ENCODE data around the gene SLC13A3.

SLC13A3 gene

GRCh38 chr20:46651091-46651962 lies at the start of gene SLC13A3:
SLC13A3 (minus strand) TSS chr20:46651459; CDS start chr20:46651421, 38 bp downstream.
- no peak for DNase-seq

- DNase-seq = no peak
Observed at GRCh38 chr20:46701057-46701456, 49.8 kb upstream of the SLC13A3 start.

GRCh38 chr20:46700481-46700880 lies 49.2 kb upstream of the SLC13A3 start:
- DNase-seq = no peak

- no peak for DNase-seq
Observed at GRCh38 chr20:46699651-46700359, 48.5 kb upstream of the SLC13A3 start.

GRCh38 chr20:46698788-46699187 lies 47.5 kb upstream of the SLC13A3 start:
- no peak for DNase-seq

- no peak for DNase-seq
Observed at GRCh38 chr20:46696791-46697279, 45.6 kb upstream of the SLC13A3 start.

GRCh38 chr20:46695892-46696291 lies 44.6 kb upstream of the SLC13A3 start:
- DNase-seq = no peak

- no peak for DNase-seq
Observed at GRCh38 chr20:46694484-46694883, 43.2 kb upstream of the SLC13A3 start.

- DNase-seq = no peak
Observed at GRCh38 chr20:46691196-46691595, 39.9 kb upstream of the SLC13A3 start.

GRCh38 chr20:46690219-46691106 lies 39.2 kb upstream of the SLC13A3 start:
- no peak for DNase-seq

GRCh38 chr20:46689754-46690085 lies 38.5 kb upstream of the SLC13A3 start:
- DNase-seq = no peak

- DNase-seq = peak; percentile 97
Observed at GRCh38 chr20:46689082-46689753, 38.0 kb upstream of the SLC13A3 start, which contains the start of gene TP53RK. TP53RK (minus strand) TSS chr20:46689444; CDS start chr20:46689414, 30 bp downstream.

- no peak for DNase-seq
Observed at GRCh38 chr20:46688151-46689081, 37.2 kb upstream of the SLC13A3 start.

GRCh38 chr20:46683939-46684750 lies 32.9 kb upstream of the SLC13A3 start:
- no peak for DNase-seq

- DNase-seq = no peak
Observed at GRCh38 chr20:46683668-46683938, 32.3 kb upstream of the SLC13A3 start.

GRCh38 chr20:46683011-46683667 lies 31.9 kb upstream of the SLC13A3 start:
- no peak for DNase-seq

- DNase-seq = no peak
Observed at GRCh38 chr20:46682063-46682821, 31.0 kb upstream of the SLC13A3 start.

GRCh38 chr20:46681032-46681854 lies 30.0 kb upstream of the SLC13A3 start:
- DNase-seq = peak; percentile 32
